Trophoblast cell (in vitro differentiated cells and primary cell): ENCODE measurements around the gene ZKSCAN4.

Experiments used
- DNase-seq, 2 donors: peaks; one replicate each; pipeline ENCODE4 v3.0.0-alpha.2; 2016
- H2AFZ ChIP-seq: 2 replicates; pipeline ENCODE4 v1.6.1; 2013; ENCODE audit warnings: low read length, moderate library complexity, mild to moderate bottlenecking; ENCODE audit not compliant: insufficient read depth, poor library complexity
- H2AK5ac ChIP-seq: 2 replicates; pipeline ENCODE4 v1.6.1; 2013; ENCODE audit warnings: mild to moderate bottlenecking, low read length
- H2BK120ac ChIP-seq: 2 replicates; pipeline ENCODE4 v1.6.1; 2013; ENCODE audit warnings: low read length, mild to moderate bottlenecking, moderate library complexity; ENCODE audit not compliant: insufficient read depth, poor library complexity
- H2BK12ac ChIP-seq: 2 replicates; pipeline ENCODE4 v1.6.1; 2013; ENCODE audit warnings: mild to moderate bottlenecking, low read length, moderate library complexity
- H2BK5ac ChIP-seq: 2 replicates; pipeline ENCODE4 v1.6.1; 2013; ENCODE audit warnings: low read length, low read depth, moderate library complexity, mild to moderate bottlenecking; ENCODE audit not compliant: poor library complexity
- H3K14ac ChIP-seq: 2 replicates; pipeline ENCODE4 v1.6.1; 2013; ENCODE audit warnings: mild to moderate bottlenecking, low read length
- H3K18ac ChIP-seq: 2 replicates; pipeline ENCODE4 v1.6.1; 2013; ENCODE audit warnings: mild to moderate bottlenecking, low read length
- H3K23ac ChIP-seq: 2 replicates; pipeline ENCODE4 v1.6.1; 2013; ENCODE audit warnings: low read length
- H3K27ac ChIP-seq: 2 replicates; pipeline ENCODE4 v1.5.1; 2013; ENCODE audit warnings: low read depth, mild to moderate bottlenecking, inconsistent platforms, low read length, moderate library complexity
- H3K27me3 ChIP-seq: 2 replicates; pipeline ENCODE4 v1.6.1; 2013; ENCODE audit warnings: inconsistent platforms, mild to moderate bottlenecking, low read length, moderate library complexity; ENCODE audit not compliant: insufficient read depth
- H3K36me3 ChIP-seq, 2 experiments: 1 replicate in 1 of 2; 2 replicates in 1 of 2; pipeline ENCODE4 v1.6.1; 2013; ENCODE audit warnings: low read length in 2 of 2, mild to moderate bottlenecking in 2 of 2, moderate library complexity in 1 of 2; ENCODE audit not compliant: insufficient read depth in 2 of 2, control insufficient read depth in 1 of 2
- H3K4ac ChIP-seq: 2 replicates; pipeline ENCODE4 v1.6.1; 2013; ENCODE audit warnings: low read depth, mild to moderate bottlenecking, low read length, moderate library complexity
- H3K4me1 ChIP-seq, 2 experiments: 1 replicate in 1 of 2; 2 replicates in 1 of 2; pipeline ENCODE4 v1.6.1; 2013; ENCODE audit warnings: low read length in 2 of 2, mild to moderate bottlenecking in 2 of 2, moderate library complexity in 1 of 2; ENCODE audit not compliant: insufficient read depth in 2 of 2, control insufficient read depth in 1 of 2
- H3K4me2 ChIP-seq: 2 replicates; pipeline ENCODE4 v1.6.1; 2013; ENCODE audit warnings: inconsistent platforms, mild to moderate bottlenecking, low read length, moderate library complexity
- H3K4me3 ChIP-seq: 2 replicates; pipeline ENCODE4 v1.5.1; 2013; ENCODE audit warnings: mild to moderate bottlenecking, low read depth, low read length, inconsistent platforms
- H3K79me1 ChIP-seq: one replicate; pipeline ENCODE4 v1.6.1; 2013; ENCODE audit warnings: low read length
- H3K79me2 ChIP-seq: 2 replicates; pipeline ENCODE4 v1.6.1; 2013; ENCODE audit warnings: low read length, mild to moderate bottlenecking; ENCODE audit not compliant: control insufficient read depth, insufficient read depth, poor library complexity
- H3K9ac ChIP-seq: 2 replicates; pipeline ENCODE4 v1.6.1; 2013; ENCODE audit warnings: mild to moderate bottlenecking, low read length
- H3K9me3 ChIP-seq: 2 replicates; pipeline ENCODE4 v1.6.1; 2013; ENCODE audit warnings: low read depth, mild to moderate bottlenecking, control low read depth, inconsistent platforms, low read length; ENCODE audit not compliant: insufficient read depth
- H4K12ac ChIP-seq: 2 replicates; pipeline ENCODE4 v1.6.1; 2013; ENCODE audit warnings: low read depth, mild to moderate bottlenecking, low read length, moderate library complexity
- H4K8ac ChIP-seq: 2 replicates; pipeline ENCODE4 v1.6.1; 2013; ENCODE audit warnings: low read depth, mild to moderate bottlenecking, low read length, moderate library complexity
- H4K91ac ChIP-seq: one replicate; pipeline ENCODE4 v1.6.1; 2013; ENCODE audit warnings: low read depth, mild to moderate bottlenecking, low read length, moderate library complexity
- WGBS: extraction: QIAGEN DNeasy Blood & Tissue Kit; methylation state at CpG from one replicate; pipeline ENCODE4 v1.1.7; 2013; ENCODE audit warnings: missing lambda C conversion rate; ENCODE audit not compliant: insufficient read length, insufficient coverage; ENCODE audit errors: extremely low coverage; 5-methylcytosine and 5-hydroxymethylcytosine counted together

The ZKSCAN4 gene

GRCh38 chr6:28218312-28219248, 33.5 kb downstream of the ZKSCAN4 start:
- Histone ChIP-seq H3K4me2 (peak overlapping the region; percentile 83), H3K4ac (peak overlapping the region; percentile 30), H4K91ac (peak overlapping the region; percentile 81), H3K9me3 (peaks cover 3% of the 10 kb centered on the region), H4K12ac (peak overlapping the region; percentile 93), H3K27me3 (peaks cover 4% of the 10 kb centered on the region), H3K36me3 (no peaks in the 10 kb centered on the region), H2AK5ac (no peak overlapping the region), H3K27ac (no peak overlapping the region), H3K79me1 (peaks cover 3% of the 10 kb centered on the region), H2AFZ (peak overlapping the region; percentile 47), H3K4me1 (peaks cover 4 to 6% of the 10 kb centered on the region in 2 experiments), H3K14ac (peak overlapping the region; percentile 58), H3K9ac (no peak overlapping the region), H2BK120ac (no peak overlapping the region), H4K8ac (peak overlapping the region; percentile 98), H3K23ac (no peak overlapping the region), H2BK12ac (no peak overlapping the region), H3K79me2 (peaks cover 3% of the 10 kb centered on the region), H2BK5ac (peak overlapping the region; percentile 50), H3K18ac (peak overlapping the region; percentile 41), H3K4me3 (peak overlapping the region; percentile 74)
- no CpG with 5 or more reads among the region's 56 CpGs for WGBS
- peak; percentile 70 to 81 for DNase-seq

DNA sequence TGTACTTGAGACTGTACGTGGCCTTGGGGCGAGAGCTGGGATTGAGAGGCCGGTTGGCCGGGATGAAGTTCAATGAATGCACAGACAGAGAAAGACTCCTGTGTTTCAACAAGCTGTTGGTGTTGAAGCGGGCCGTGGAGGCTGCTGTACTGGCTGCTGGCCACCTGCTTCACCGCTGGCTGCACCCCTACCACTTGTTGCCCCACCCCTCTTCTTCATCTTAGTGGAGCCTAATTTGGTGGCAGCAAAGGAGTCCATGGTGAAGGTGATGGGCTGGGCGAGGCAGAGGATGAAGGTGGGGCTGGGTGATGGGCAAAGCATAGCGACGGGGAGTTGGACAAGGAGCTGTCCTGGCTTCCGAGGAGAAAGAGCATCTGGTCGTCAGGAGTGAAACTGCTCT, 34.2 kb downstream of the ZKSCAN4 start:
- WGBS: no CpG with 5 or more reads among the region's 12 CpGs
- Histone ChIP-seq H3K36me3 (no peaks in the 10 kb centered on the region), H3K4me1 (peaks cover 4 to 6% of the 10 kb centered on the region in 2 experiments), H4K8ac (peak overlapping the region; percentile 98), H3K9me3 (peaks cover 3% of the 10 kb centered on the region), H3K23ac (no peak overlapping the region), H3K79me1 (peaks cover 3% of the 10 kb centered on the region), H3K4me2 (no peak overlapping the region), H3K27me3 (peaks cover 3% of the 10 kb centered on the region), H3K18ac (no peak overlapping the region), H3K27ac (no peak overlapping the region), H2AFZ (no peak overlapping the region), H3K4ac (no peak overlapping the region), H2BK5ac (no peak overlapping the region), H3K79me2 (peaks cover 3% of the 10 kb centered on the region), H4K91ac (no peak overlapping the region), H2BK120ac (no peak overlapping the region), H3K9ac (no peak overlapping the region), H2AK5ac (no peak overlapping the region), H3K4me3 (no peak overlapping the region), H3K14ac (no peak overlapping the region), H4K12ac (peak overlapping the region; percentile 93), H2BK12ac (no peak overlapping the region)
- DNase-seq: no peak

DNA sequence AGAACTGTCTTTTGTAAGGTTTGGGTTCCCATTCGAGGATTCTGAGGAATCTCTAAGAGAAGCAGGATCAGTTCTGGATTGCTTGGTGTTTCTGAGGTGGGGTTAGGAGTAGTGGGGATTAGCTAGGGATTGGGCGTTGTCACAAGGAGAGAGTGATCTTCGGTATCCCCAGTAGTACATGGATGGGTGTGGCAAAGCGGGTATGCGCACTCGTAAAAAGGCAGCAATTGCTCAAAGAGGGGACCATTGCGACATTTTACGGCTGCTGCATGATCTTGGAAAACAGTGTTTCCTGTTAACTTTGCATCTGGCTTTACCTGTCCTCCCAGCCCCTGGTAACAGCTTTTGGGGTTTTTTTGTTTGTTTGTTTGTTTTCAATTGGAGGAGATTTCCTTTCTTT, 36.6 kb downstream of the ZKSCAN4 start:
- no peak overlapping the region for H4K12ac ChIP-seq
- H2BK5ac ChIP-seq: no peak overlapping the region
- no peak overlapping the region for H3K4ac ChIP-seq
- H3K9me3 ChIP-seq: peaks cover 5% of the 10 kb centered on the region
- no peak overlapping the region for H3K9ac ChIP-seq
- H3K14ac ChIP-seq: no peak overlapping the region
- no peak overlapping the region for H3K4me3 ChIP-seq
- H3K27me3 ChIP-seq: peaks cover 1% of the 10 kb centered on the region
- WGBS: no CpG with 5 or more reads among the region's 8 CpGs
- H3K79me1 ChIP-seq: peaks cover 3% of the 10 kb centered on the region
- H2BK120ac ChIP-seq: no peak overlapping the region
- no peak overlapping the region for H4K8ac ChIP-seq
- peaks cover 3% of the 10 kb centered on the region for H3K79me2 ChIP-seq
- H2AK5ac ChIP-seq: no peak overlapping the region
- H3K36me3 ChIP-seq: no peaks in the 10 kb centered on the region
- H2BK12ac ChIP-seq: no peak overlapping the region
- H3K27ac ChIP-seq: no peak overlapping the region
- H3K4me2 ChIP-seq: no peak overlapping the region
- H3K4me1 ChIP-seq: peaks cover 4 to 11% of the 10 kb centered on the region in 2 experiments
- H2AFZ ChIP-seq: no peak overlapping the region
- H4K91ac ChIP-seq: no peak overlapping the region
- no peak for DNase-seq
- H3K23ac ChIP-seq: peak overlapping the region; percentile 83
- H3K18ac ChIP-seq: no peak overlapping the region

- H3K27ac ChIP-seq: no peak overlapping the region
- peaks cover 2 to 7% of the 10 kb centered on the region in 2 experiments for H3K4me1 ChIP-seq
- no peak overlapping the region for H2AK5ac ChIP-seq
- H3K27me3 ChIP-seq: peaks cover 9% of the 10 kb centered on the region
- H3K14ac ChIP-seq: no peak overlapping the region
- no peak overlapping the region for H3K9ac ChIP-seq
- no peak for DNase-seq
- H3K4ac ChIP-seq: no peak overlapping the region
- H2BK12ac ChIP-seq: no peak overlapping the region
- no peak overlapping the region for H4K12ac ChIP-seq
- no peak overlapping the region for H3K23ac ChIP-seq
- no peak overlapping the region for H3K4me2 ChIP-seq
- H3K4me3 ChIP-seq: no peak overlapping the region
- H3K36me3 ChIP-seq: no peaks in the 10 kb centered on the region
- H4K91ac ChIP-seq: no peak overlapping the region
- H3K9me3 ChIP-seq: peaks cover 5% of the 10 kb centered on the region
- no peak overlapping the region for H2AFZ ChIP-seq
- no peaks in the 10 kb centered on the region for H3K79me2 ChIP-seq
- H3K79me1 ChIP-seq: no peaks in the 10 kb centered on the region
- H2BK120ac ChIP-seq: no peak overlapping the region
- WGBS: no CpG with 5 or more reads among the region's 2 CpGs
- no peak overlapping the region for H4K8ac ChIP-seq
- no peak overlapping the region for H2BK5ac ChIP-seq
- H3K18ac ChIP-seq: no peak overlapping the region
Observed at GRCh38 chr6:28213213-28213523, 38.9 kb downstream of the ZKSCAN4 start.
